HT1080 (cell line): ENCODE measurements around the gene PCDH15. TPM values are rescaled to one million over a fixed set of nuclear protein-coding genes. Genes with fewer than 3 reads are reported as not detected.

Source experiments
- DNase-seq: peaks from one replicate; pipeline ENCODE4 v3.0.0-alpha.2; 2015; ENCODE audit warnings: low read depth
- polyA plus RNA-seq, 2 experiments: library from polyadenylated mRNA; depleted of rRNA; stranded (reverse); fragments of >200 nt; gene quantifications; 2 replicates each; pipeline ENCODE4 v1.2.3, GENCODE V29; 2015
- total RNA-seq: library from RNA; depleted of rRNA; stranded (reverse); fragments of >200 nt; shearing (Covaris generic); gene quantifications from 2 replicates; pipeline ENCODE4 v1.2.3, GENCODE V29; 2014; rRNA removed

PCDH15 gene
- total RNA-seq = 0.14 TPM in 1 of 2 replicates, not detected in the other
- polyA plus RNA-seq (2015; cell fraction: cytosol; rRNA removed) = 0.01 and 0.02 TPM in 2 replicates
- 0.07 TPM in 1 of 2 replicates, not detected in the other for polyA plus RNA-seq (2015; cell fraction: nucleus; rRNA removed)

GRCh38 chr10:54800741-54801421, at the start of gene PCDH15:
PCDH15 (minus strand) TSS chr10:54801231; CDS start chr10:54664262, 136,969 bp downstream.
- DNase-seq = peak; percentile 10

GRCh38 chr10:54843932-54844331, 42.9 kb upstream of the PCDH15 start:
- DNase-seq = no peak

- DNase-seq = no peak
Measured at GRCh38 chr10:54843085-54843646, 42.1 kb upstream of the PCDH15 start.

GRCh38 chr10:54837479-54837878, 36.4 kb upstream of the PCDH15 start:
- DNase-seq = no peak

GRCh38 chr10:54833029-54833428, 32.0 kb upstream of the PCDH15 start:
- no peak for DNase-seq

GRCh38 chr10:54826994-54827560, 26.0 kb upstream of the PCDH15 start:
- no peak for DNase-seq

GRCh38 chr10:54815583-54815982, 14.6 kb upstream of the PCDH15 start:
- DNase-seq = no peak

DNA sequence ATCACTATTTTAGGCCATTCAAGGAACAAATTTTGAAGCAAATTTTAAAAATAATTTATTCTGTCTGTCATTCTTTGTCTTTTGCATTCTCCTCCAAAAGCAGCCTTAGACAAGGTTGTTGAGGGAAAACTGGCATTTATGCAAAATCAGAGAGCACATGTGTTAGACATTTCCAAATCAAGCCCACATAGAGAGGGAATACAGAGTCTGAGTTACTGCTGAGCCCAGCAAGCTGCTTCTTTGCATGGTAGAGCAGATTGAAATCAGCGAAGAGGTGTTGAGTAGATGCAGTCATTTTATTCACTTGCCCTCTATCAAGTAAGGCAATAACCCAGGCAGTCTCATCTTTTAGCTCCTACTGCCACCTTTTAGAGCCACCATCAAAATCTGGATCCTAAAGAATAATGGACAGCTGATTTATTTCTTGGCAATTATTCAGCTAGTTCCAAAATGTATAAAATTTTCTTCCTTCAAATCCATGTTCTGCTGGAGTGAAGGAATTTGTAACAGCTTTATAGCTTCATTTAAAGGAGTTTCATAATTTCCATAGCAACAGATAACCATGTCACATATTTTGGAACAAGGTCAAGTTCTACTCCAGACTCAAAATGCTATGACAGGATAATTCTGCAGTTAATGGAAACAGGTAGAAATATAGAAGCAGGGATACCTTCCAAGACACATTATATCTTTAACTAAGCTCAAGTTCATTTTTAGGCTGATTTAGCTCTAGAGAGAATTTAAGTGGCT, 7.3 kb upstream of the PCDH15 start:
- DNase-seq = no peak

- DNase-seq = no peak
Measured at GRCh38 chr10:54799506-54799905, 1.5 kb downstream of the PCDH15 start.

- peak; percentile 91 for DNase-seq
Measured at GRCh38 chr10:54797636-54798321, 3.3 kb downstream of the PCDH15 start.

DNA sequence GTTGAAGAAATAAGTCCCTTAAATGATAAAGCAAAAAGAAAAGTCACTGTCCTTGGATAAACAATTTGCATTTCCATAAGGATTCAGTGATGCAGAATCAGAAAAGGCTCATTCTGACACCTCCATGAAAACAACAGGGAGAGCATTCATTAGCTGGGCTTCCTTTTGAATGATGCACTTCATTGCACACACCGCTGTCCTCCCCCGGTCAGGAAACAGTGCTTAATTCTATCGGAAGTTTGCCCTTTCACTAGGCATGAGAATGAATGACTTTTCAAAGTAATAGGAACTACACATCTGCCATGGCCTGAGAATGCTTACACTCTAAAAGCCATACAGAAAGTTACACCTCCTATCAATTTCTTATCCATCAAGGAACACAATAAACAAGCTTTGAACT, 4.2 kb downstream of the PCDH15 start:
- no peak for DNase-seq

DNA sequence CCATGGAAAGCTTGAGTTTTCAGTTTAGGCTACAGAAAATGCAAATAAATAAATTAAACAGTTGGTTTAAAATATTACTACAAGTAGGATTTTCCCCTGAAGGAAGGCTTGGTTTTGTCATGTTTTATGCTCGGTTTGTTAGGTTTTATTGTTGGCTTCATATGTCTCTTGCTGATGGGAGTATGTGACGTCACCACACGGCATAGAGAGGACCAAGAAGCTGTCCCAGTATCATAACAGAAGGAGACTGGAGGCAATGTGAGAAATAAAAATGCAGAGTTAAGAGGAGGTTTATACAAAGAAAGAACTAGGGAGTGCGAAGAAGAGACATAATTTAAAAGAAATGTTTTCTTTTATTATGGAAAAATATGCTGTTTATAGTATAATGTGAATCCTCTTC, 24.4 kb downstream of the PCDH15 start:
- no peak for DNase-seq

DNA sequence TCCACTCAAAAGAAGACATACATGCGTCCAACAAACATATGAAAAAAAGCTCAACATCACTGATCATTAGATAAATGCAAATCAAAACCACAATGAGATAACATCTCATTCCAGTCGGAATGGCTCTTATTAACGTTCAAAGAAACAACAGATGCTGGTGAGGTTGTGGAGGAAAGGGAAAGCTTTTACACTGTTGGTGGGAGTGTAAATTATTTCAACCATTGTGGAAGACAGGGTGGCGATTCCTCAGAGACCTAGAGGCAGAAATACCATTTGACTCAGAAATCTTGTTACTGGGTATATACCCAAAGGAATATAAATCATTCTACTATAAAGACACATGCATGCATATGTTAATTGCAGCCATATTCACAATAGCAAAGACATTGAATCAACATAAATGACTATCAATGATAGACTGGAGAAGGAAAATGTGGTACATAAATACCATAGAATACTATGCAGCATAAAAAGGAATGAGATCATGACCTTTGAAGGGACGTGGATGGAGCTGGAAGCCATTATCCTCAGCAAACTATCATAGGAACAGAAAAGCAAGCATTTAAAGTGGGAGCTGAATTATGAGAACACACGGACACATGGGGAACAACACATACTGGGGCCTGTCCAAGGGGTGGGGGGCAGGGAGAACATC, 28.4 kb downstream of the PCDH15 start:
- DNase-seq = no peak

- no peak for DNase-seq
Measured at GRCh38 chr10:54769051-54769450, 32.0 kb downstream of the PCDH15 start.

- DNase-seq = peak; percentile 56
Measured at GRCh38 chr10:54758791-54759190, 42.2 kb downstream of the PCDH15 start.

GRCh38 chr10:54749623-54750022, 51.4 kb downstream of the PCDH15 start:
- no peak for DNase-seq

DNA sequence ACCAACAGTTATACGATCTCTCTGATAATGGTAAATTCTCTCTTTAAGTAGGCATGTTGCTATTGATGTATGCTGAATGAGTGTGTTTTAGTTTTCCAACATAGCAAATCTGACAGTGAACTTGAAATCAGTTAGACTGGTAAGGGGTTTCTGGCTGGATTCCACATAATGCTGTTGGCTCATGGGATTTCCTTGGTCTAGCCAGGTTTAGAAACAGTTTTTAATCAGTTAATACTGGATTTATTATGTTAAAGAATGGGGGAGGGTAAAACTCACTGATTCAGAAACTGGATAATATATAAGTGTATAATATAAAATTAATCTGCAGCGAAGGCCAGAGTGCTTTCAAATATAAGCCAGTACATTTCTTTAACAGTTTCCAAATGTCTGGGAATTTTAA, 55.6 kb downstream of the PCDH15 start:
- no peak for DNase-seq

DNA sequence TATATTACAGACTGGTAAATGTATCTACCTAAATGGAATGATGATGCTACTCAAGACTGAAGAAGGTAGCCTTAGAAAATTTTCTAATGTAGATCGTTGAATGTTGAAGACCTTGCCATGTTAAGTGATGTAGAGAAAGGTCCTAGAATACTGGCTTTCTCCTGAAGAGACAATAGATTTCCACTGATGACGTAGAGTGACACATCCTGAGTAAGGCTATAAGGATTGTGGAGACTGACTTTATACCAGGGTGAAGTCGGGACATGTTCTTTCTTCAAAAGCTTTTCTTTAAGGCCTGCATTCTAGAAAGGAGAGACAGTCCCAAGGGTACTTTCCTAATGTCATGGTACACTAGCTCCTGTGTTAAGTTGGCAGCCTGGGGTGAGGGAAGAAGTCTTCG, 58.6 kb downstream of the PCDH15 start:
- no peak for DNase-seq

GRCh38 chr10:54728511-54728910, 72.5 kb downstream of the PCDH15 start:
- DNase-seq = no peak

GRCh38 chr10:54722075-54722474, 79.0 kb downstream of the PCDH15 start:
- DNase-seq = no peak

GRCh38 chr10:54710918-54711317, 90.1 kb downstream of the PCDH15 start:
- no peak for DNase-seq
